Naive thymus-derived CD4-positive, alpha-beta T cell (primary cell): ENCODE measurements around the gene MAOA. TPM values are rescaled to one million over a fixed set of nuclear protein-coding genes. Genes with fewer than 3 reads are reported as not detected.

Experiments used
- ATAC-seq: fragments of 150-1000 bp; cut with Tn5 transposase; 2 replicates; pipeline ENCODE4 v1.10.0; 2021; ENCODE audit warnings: mild to moderate bottlenecking, moderate library complexity
- CTCF ChIA-PET: fragments of 350-600 bp; sonication (Branson Sonifier 250); formaldehyde crosslinking; loops from one replicate; lab custom pipeline; 2021; ENCODE audit warnings: antibody characterized with exemption; lab: Charles Lee
- POLR2A ChIA-PET: fragments of 350-600 bp; sonication (Branson Sonifier 250); formaldehyde crosslinking; loops from one replicate; lab custom pipeline; 2021; ENCODE audit warnings: antibody characterized with exemption, inconsistent platforms; lab: Charles Lee
- DNase-seq, 9 donors: peaks; one replicate each; pipeline versions ENCODE4 v3.0.0 to v3.0.0-alpha.2; 2020 to 2022; ENCODE audit warnings: mixed read lengths in 1 of 9
- H3K27ac ChIP-seq: one replicate; pipeline ENCODE4 v1.7.0; 2013; ENCODE audit warnings: mild to moderate bottlenecking, low read depth, low read length, moderate library complexity
- H3K27me3 ChIP-seq, 2 donors: one replicate each; pipeline ENCODE4 v1.7.0; 2013; ENCODE audit warnings: low read length in 2 of 2, mild to moderate bottlenecking in 2 of 2, moderate library complexity in 2 of 2; ENCODE audit not compliant: control insufficient read depth in 2 of 2, insufficient read depth in 2 of 2
- H3K36me3 ChIP-seq, 3 experiments: 1 replicate in 2 of 3; 2 replicates in 1 of 3; pipeline ENCODE4 v1.7.0; 2013; ENCODE audit warnings: low read length in 3 of 3, mild to moderate bottlenecking in 3 of 3, moderate library complexity in 1 of 3; ENCODE audit not compliant: insufficient read depth in 3 of 3, control insufficient read depth in 2 of 3
- H3K4me1 ChIP-seq, 2 donors: one replicate each; pipeline ENCODE4 v1.7.0; 2013; ENCODE audit warnings: low read length in 2 of 2, mild to moderate bottlenecking in 2 of 2, moderate library complexity in 1 of 2; ENCODE audit not compliant: control insufficient read depth in 2 of 2, insufficient read depth in 2 of 2
- H3K4me3 ChIP-seq: 2 replicates; pipeline ENCODE4 v1.7.0; 2013; ENCODE audit warnings: mild to moderate bottlenecking, low read length
- H3K9me3 ChIP-seq, 3 experiments: 1 replicate in 2 of 3; 2 replicates in 1 of 3; pipeline ENCODE4 v1.7.0; 2013; ENCODE audit warnings: low read length in 3 of 3; ENCODE audit not compliant: control insufficient read depth in 2 of 3
- H3K27ac Mint-ChIP-seq, 9 donors: one replicate each; pipeline ENCODE4 v1.8.0; 2020 to 2022; ENCODE audit warnings: mixed read lengths in 9 of 9, mild to moderate bottlenecking in 8 of 9, moderate library complexity in 5 of 9, inconsistent platforms in 2 of 9
- H3K27me3 Mint-ChIP-seq, 5 donors: one replicate each; pipeline ENCODE4 v1.8.0; 2021 to 2022; ENCODE audit warnings: mixed read lengths in 5 of 5, mild to moderate bottlenecking in 1 of 5
- H3K36me3 Mint-ChIP-seq, 5 donors: one replicate each; pipeline ENCODE4 v1.8.0; 2020 to 2022; ENCODE audit warnings: mixed read lengths in 5 of 5, mild to moderate bottlenecking in 3 of 5, inconsistent platforms in 1 of 5
- H3K4me1 Mint-ChIP-seq, 7 donors: one replicate each; pipeline ENCODE4 v1.8.0; 2020 to 2022; ENCODE audit warnings: mixed read lengths in 7 of 7, mild to moderate bottlenecking in 3 of 7, inconsistent platforms in 1 of 7
- H3K4me3 Mint-ChIP-seq, 10 donors: one replicate each; pipeline ENCODE4 v1.8.0; 2020 to 2022; ENCODE audit warnings: mild to moderate bottlenecking in 10 of 10, mixed read lengths in 10 of 10, moderate library complexity in 6 of 10, inconsistent platforms in 2 of 10
- H3K9me3 Mint-ChIP-seq, 11 donors: one replicate each; pipeline ENCODE4 v1.8.0; 2020 to 2022; ENCODE audit warnings: mixed read lengths in 11 of 11, mild to moderate bottlenecking in 4 of 11, inconsistent platforms in 1 of 11, moderate library complexity in 1 of 11
- intact Hi-C, 2 donors: fragments of 100-400 bp; cut with micrococcal nuclease; formaldehyde crosslinking; loops; one replicate each; pipeline ENCODE4 v1.15.1; 2023
- polyA plus RNA-seq, 2 donors: library from polyadenylated mRNA; unstranded; fragments of 300-500 nt; fragmentation: Illumina TruSeq; gene quantifications; one replicate each; pipeline ENCODE4 v1.2.3, GENCODE V29; 2021
- total RNA-seq, 6 experiments: library from RNA in 5 of 6; stranded (reverse) in 5 of 6; gene quantifications; 1 replicate in 5 of 6; 2 replicates in 1 of 6; pipeline ENCODE4 v1.2.3 and lab custom pipeline; 2021 to 2026

The MAOA gene
- total and polyA plus RNA-seq, 7 experiments from 2014 or later: 0.67 to 0.75 TPM; not detected in 5

- DNase-seq (no peak), ATAC-seq (no peak)
- H3K9me3 Mint-ChIP-seq: no peaks in the 10 kb centered on the region
- H3K4me3 Mint-ChIP-seq: no peak overlapping the region
- intact Hi-C loops: no loop called here
- no peak overlapping the region for H3K4me3 ChIP-seq
- no peak overlapping the region for H3K27ac Mint-ChIP-seq
- ChIA-PET CTCF (no interaction called here), POLR2A (no interaction called here)
- no peaks in the 10 kb centered on the region for H3K36me3 ChIP-seq
- H3K4me1 ChIP-seq: no peaks in the 10 kb centered on the region
- H3K4me1 Mint-ChIP-seq: no peaks in the 10 kb centered on the region
- no peak overlapping the region for H3K27ac ChIP-seq
- no peaks in the 10 kb centered on the region for H3K27me3 ChIP-seq
- no peaks in the 10 kb centered on the region for H3K9me3 ChIP-seq
- H3K27me3 Mint-ChIP-seq: no peaks in the 10 kb centered on the region
- no peaks in the 10 kb centered on the region for H3K36me3 Mint-ChIP-seq
Observed at GRCh38 chrX:43743100-43743822, 87.2 kb downstream of the MAOA start.

- H3K4me1 ChIP-seq: no peaks in the 10 kb centered on the region
- ChIA-PET POLR2A (no interaction called here), CTCF (no interaction called here)
- Mint-ChIP-seq H3K4me3 (no peak overlapping the region), H3K27ac (no peak overlapping the region), H3K27me3 (no peaks in the 10 kb centered on the region), H3K36me3 (no peaks in the 10 kb centered on the region), H3K4me1 (no peaks in the 10 kb centered on the region), H3K9me3 (no peaks in the 10 kb centered on the region)
- intact Hi-C loops: no loop called here
- no peak overlapping the region for H3K27ac ChIP-seq
- H3K27me3 ChIP-seq: no peaks in the 10 kb centered on the region
- no peak for DNase-seq
- no peaks in the 10 kb centered on the region for H3K36me3 ChIP-seq
- no peak for ATAC-seq
- H3K4me3 ChIP-seq: no peak overlapping the region
- no peaks in the 10 kb centered on the region for H3K9me3 ChIP-seq
Observed at GRCh38 chrX:43744284-43744683, 88.2 kb downstream of the MAOA start.

GRCh38 chrX:43745938-43746721 lies 90.0 kb downstream of the MAOA start:
- Mint-ChIP-seq H3K36me3 (no peaks in the 10 kb centered on the region), H3K27me3 (no peaks in the 10 kb centered on the region), H3K9me3 (no peaks in the 10 kb centered on the region), H3K27ac (no peak overlapping the region), H3K4me3 (no peak overlapping the region), H3K4me1 (peaks cover 0 to 4% (median 0%) of the 10 kb centered on the region in 7 donors)
- ATAC-seq: no peak
- no peaks in the 10 kb centered on the region for H3K9me3 ChIP-seq
- H3K36me3 ChIP-seq: no peaks in the 10 kb centered on the region
- no peaks in the 10 kb centered on the region for H3K27me3 ChIP-seq
- no peaks in the 10 kb centered on the region for H3K4me1 ChIP-seq
- ChIA-PET CTCF (no interaction called here), POLR2A (no interaction called here)
- no peak overlapping the region for H3K4me3 ChIP-seq
- intact Hi-C loops: no loop called here
- no peak overlapping the region for H3K27ac ChIP-seq
- no peak for DNase-seq

- H3K4me1 Mint-ChIP-seq: peaks cover 0 to 4% (median 0%) of the 10 kb centered on the region in 7 donors
- H3K36me3 Mint-ChIP-seq: no peaks in the 10 kb centered on the region
Observed at GRCh38 chrX:43747476-43747875, 91.4 kb downstream of the MAOA start.

GRCh38 chrX:43750248-43750676 lies 94.2 kb downstream of the MAOA start:
- intact Hi-C loops: loop anchor here (1.0 to 10.0 kb wide), 5 partner anchors 96 to 1969 kb away; no protein-coding TSS in a partner anchor
- peak in 8 of 9 donors; percentile 18 to 65 (median 40) for DNase-seq
- no peaks in the 10 kb centered on the region for H3K9me3 Mint-ChIP-seq
- CTCF ChIA-PET: interaction anchor here (0.6 to 1.6 kb wide), 6 partner anchors 13 to 1963 kb away, joined by 3 to 7 read pairs (median 4); no protein-coding TSS in a partner anchor
- no peak overlapping the region for H3K27ac Mint-ChIP-seq
- H3K9me3 ChIP-seq: no peaks in the 10 kb centered on the region
- no peak overlapping the region for H3K4me3 Mint-ChIP-seq
- H3K4me3 ChIP-seq: no peak overlapping the region
- no peaks in the 10 kb centered on the region for H3K27me3 ChIP-seq
- peaks cover 0 to 7% (median 0%) of the 10 kb centered on the region in 7 donors for H3K4me1 Mint-ChIP-seq
- H3K36me3 Mint-ChIP-seq: no peaks in the 10 kb centered on the region
- H3K36me3 ChIP-seq: no peaks in the 10 kb centered on the region
- no peaks in the 10 kb centered on the region for H3K4me1 ChIP-seq
- no peaks in the 10 kb centered on the region for H3K27me3 Mint-ChIP-seq
- POLR2A ChIA-PET: no interaction called here
- no peak overlapping the region for H3K27ac ChIP-seq
- ATAC-seq: peak; percentile 72

More at GRCh38 chrX:43747476-43747875, 91.4 kb downstream of the MAOA start:
- intact Hi-C loops: no loop called here
- POLR2A ChIA-PET: no interaction called here
- no peak overlapping the region for H3K4me3 ChIP-seq
- no peaks in the 10 kb centered on the region for H3K4me1 ChIP-seq
- no peak overlapping the region for H3K4me3 Mint-ChIP-seq
- no peaks in the 10 kb centered on the region for H3K36me3 ChIP-seq
- no peak for DNase-seq
- H3K9me3 Mint-ChIP-seq: no peaks in the 10 kb centered on the region
- no peak overlapping the region for H3K27ac Mint-ChIP-seq
- no peak overlapping the region for H3K27ac ChIP-seq
- CTCF ChIA-PET: no interaction called here
- H3K27me3 ChIP-seq: no peaks in the 10 kb centered on the region
- ATAC-seq: no peak
- no peaks in the 10 kb centered on the region for H3K27me3 Mint-ChIP-seq
- H3K9me3 ChIP-seq: no peaks in the 10 kb centered on the region

- ATAC-seq (no peak), DNase-seq (no peak)
- intact Hi-C loops: loop anchor here (5.0 to 10.0 kb wide), 2 partner anchors 1956 to 1959 kb away; no protein-coding TSS in a partner anchor
- Mint-ChIP-seq H3K27ac (peak overlapping the region in 1 of 9 donors; percentile 20), H3K36me3 (no peaks in the 10 kb centered on the region), H3K4me3 (no peak overlapping the region), H3K9me3 (no peaks in the 10 kb centered on the region), H3K27me3 (no peaks in the 10 kb centered on the region), H3K4me1 (peaks cover 0 to 7% (median 0%) of the 10 kb centered on the region in 7 donors)
- Histone ChIP-seq H3K36me3 (no peaks in the 10 kb centered on the region), H3K4me1 (no peaks in the 10 kb centered on the region), H3K27ac (no peak overlapping the region), H3K9me3 (no peaks in the 10 kb centered on the region), H3K4me3 (no peak overlapping the region), H3K27me3 (no peaks in the 10 kb centered on the region)
- CTCF ChIA-PET: interaction anchor here (1.3 kb wide), 1 partner anchor 1974 kb away, joined by 4 read pairs; no protein-coding TSS in a partner anchor
- POLR2A ChIA-PET: no interaction called here
Observed at GRCh38 chrX:43753637-43754036, 97.5 kb downstream of the MAOA start.
